ENCODE results near the gene ERCC6L.
"Not testable (repeated sequence)": the region's sequence is repeated elsewhere in the genome, so short reads cannot be mapped to it uniquely, and the experiment has no call there.

Gene ERCC6L

DNA sequence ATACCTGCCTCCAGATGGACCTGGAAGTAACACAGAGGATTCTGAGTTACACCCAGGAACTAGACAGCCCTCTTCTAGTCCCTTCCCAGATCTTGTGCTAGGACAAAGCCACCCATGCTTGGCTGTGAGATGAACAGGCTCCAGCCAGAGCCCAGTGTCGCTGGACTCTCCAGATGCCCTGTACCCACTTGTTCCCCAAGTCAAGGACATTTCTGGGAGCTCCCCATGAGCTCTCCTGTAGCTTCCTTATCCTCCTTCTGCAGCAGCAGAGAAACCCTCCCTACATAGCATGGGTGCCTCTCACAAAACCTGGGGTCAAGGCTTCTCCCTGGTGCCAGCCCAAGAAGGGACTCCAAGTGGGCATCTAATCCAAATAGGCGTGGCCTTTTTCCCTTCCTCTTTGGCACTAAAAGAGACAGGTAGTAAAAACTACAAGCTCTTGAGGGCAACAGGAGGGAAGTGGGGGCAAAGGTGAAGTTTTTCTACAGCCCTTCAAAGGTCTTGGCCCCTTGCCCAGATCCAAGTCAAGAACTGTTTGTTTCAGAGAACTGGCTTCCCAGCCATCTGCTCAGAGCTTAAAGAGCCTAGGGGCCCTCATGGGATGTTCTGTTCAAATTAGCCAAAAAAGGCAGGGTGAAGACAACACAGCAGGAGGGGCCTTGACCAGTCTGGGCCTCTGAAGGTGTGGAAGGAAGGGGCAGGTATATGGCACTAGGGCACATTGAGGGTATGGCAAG, 8.5 kb upstream of the ERCC6L start:
- DNase-seq, result no peak

DNA sequence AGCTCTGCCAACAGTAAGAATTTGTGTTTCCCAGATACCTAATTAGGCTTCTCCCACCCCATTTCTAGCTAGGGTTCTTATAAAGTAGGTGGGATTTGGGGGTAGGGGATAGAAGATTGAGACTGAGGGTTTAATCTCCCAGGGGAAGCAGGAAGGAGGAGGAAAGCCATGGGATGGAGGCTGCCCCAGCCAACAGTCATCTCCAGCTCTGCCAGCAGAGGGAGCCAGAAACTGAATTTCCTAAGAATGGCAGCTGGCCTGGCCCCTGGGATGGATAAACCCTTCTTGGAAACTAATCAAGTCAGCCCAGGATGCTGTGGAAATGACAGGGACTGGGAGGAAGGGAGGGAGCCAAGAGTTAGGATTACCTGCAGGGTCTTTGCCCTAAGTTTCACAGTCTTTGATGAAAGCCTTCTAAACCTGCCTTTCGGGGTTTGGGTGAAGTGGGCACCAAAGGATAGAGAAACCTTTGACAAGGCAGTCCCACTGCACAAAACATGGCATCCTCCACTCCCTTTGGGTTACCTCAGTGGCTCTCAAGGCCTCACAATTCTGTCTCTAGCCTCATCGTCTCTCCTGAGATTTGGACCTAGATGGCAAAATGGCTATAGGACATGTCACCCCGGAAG, 6.7 kb upstream of the ERCC6L start:
- DNase-seq, result peak; percentile 31

DNA sequence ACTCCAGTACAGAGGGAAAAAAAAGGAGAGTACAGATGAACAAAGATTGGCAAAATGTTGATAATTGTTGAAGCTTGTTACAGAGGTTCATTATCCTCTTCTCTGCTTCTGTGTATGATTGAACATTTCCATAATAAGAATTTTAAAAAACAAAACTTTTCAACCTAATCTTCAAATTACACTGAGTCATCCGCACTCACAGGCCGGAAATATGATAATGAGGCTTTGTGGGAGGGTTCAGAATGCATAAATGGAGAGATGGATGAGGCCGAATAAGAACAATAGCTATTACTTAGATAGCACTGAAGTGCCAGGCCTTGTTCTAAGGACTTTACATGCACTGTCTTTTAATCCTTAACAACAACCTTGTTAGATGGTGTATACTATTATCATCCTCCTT, 4.6 kb upstream of the ERCC6L start:
- DNase-seq, result no peak

DNA sequence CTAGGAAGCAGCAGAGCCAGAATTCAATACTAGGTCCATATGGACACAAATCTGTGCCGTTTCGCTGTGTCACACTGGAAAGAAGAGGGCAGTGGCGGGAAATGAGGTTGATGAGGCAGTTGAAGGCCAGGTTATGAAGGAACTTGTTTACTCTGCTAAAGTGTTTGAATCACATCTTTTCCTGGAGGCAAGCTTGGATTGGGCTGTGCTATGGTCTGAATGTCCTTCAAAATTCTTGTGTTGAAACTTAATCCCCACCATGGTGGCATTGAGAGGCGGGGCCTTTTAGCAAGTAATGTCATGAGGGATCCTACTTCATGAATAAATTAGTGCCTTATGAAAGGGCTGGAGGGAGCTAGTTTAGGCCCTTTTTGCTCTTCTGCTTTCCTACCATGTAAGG, 2.1 kb upstream of the ERCC6L start:
- DNase-seq, result no peak

DNA sequence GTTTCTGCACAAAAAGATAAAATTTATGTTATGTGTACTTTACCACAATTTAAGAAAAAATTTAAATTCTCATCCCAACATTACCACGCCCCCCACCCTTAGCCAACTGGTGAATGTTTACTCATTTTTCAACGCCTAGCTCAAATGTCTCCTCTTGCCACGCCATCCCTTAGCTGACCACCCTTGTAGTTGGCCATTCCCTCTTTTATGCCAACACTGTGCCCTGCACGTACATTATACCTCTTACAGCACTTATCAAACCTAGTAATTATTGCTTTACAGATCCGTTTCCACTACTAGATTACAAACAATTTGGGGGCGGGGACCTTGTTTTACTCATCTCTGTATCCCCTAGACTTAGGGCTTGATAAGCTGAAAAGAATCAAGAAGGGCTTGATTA, 644 bp downstream of the ERCC6L start:
- no peak for DNase-seq

DNA sequence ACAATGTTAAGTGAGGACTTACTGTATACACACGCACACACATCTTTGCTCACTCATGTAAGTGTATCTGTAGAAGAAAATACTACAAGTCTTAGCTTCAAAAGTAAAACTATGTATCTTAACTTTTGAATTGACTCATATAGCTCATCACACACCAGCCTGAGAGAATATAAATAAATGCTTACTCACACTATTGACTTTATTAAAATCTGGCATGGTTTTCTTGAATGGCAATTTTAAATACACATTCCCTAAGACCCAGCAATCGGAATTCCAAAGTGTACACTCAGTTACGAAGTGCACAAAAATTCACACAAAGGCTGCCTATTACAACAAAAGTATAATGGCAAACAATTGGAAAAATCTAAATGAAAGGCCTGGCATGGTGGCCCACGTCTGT, 2.0 kb downstream of the ERCC6L start:
- no peak for DNase-seq

DNA sequence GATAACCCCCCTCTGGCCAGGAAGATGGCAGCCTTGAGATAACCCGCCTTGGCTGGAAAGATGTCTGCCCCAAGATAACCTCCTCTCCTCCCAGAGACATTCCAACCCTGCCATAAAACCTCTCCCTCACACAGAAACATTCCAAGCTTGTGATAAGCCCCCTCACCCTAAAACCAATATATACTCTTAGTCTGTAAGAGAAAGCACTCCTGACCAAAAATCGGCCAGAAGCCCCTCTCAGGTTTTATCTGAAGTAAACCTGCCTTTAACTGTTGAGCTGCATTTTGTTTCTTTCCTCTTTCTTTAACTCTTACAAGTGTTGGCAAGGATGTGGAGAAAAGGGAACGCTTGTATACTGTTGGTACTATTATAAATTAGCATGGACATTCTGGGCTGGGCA, 8.5 kb downstream of the ERCC6L start:
- DNase-seq, result no peak

DNA sequence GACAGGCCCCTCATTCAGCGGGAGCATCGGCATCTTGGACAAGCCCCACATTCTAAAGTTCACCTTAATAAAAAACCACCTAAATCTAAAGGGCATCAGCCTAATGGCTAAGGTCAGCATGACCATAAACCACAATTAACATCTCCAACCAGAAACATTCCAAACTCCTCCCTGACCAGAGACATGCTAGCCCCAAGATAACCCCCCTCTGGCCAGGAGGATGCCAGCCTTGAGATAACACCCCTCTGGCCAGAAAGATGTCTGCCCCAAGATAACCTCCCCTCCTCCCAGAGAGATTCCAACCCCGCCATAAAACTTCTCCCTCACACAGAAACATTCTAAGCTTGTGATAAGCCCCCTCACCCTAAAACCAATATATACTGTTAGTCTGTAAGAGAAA, 18.5 kb downstream of the ERCC6L start:
- DNase-seq, result not testable (repeated sequence)

DNA sequence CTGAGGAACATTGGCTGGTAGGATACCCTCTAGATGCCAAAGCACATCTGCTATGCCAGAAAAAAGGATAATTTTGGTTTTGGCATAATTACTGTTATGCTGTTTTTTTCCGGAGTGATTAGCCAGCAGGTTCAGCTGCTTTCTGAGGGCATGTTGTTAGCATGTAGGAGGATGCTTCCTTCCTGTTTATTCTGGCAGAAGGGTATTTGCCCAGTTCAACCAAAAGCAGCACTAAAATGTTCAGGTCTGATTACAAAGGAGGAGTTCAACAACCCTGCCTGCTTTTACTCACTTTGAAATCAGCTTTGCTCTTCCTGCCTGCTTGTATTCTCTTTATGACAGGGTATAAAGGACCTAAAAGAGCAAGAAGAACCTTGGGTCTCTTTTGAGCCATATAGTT, 21.9 kb downstream of the ERCC6L start:
- DNase-seq, result no peak

DNA sequence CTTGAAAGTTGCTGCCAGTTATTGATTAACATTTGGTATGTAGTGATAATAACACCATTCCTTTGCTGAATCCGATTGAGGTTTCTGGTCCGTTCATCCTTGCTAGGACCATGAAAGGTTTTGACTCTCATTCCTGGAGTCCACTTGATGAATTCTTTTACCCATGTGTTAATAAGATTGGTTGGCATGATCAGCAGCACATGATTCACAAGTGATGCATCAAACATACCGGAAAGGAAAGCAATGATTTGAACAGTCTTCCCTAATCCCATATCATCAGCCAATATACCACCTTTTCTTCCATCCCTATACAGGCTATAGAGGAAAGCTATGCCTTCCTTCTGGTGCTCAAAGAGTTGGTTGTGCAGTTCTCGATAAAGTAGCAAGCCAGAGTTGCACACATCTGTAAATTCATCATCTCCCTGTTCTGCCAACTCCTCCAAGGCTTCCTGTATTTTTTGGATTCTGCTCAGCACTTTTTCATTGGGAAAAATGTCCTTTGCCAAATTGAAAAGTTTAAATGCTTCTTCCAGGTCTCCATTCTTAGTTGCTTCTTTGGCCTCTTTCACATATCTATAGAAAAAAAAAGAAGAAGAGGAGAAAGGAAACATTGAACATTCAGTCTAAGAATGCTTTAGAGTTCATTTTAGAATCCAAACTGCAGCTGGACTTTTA, 30.6 kb downstream of the ERCC6L start:
- no peak for DNase-seq

DNA sequence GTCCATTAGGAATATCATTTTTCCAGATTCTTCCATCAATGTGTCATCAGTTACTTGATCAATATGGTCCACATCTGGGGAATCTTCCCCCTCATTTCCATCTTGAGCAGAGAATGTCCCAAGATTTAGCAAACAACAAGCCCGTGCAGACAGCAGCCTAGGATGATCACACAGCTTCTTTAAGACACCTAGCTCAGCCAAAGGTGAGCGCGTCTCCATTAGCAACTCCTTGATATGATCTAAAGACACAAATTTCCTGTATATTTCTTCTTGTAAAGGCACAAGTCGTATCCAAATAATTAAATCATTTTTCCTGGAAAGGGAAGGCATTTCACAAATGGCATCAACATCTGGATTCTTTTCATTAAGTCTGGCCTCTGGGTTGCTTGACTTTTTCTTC, 31.5 kb downstream of the ERCC6L start:
- no peak for DNase-seq

DNA sequence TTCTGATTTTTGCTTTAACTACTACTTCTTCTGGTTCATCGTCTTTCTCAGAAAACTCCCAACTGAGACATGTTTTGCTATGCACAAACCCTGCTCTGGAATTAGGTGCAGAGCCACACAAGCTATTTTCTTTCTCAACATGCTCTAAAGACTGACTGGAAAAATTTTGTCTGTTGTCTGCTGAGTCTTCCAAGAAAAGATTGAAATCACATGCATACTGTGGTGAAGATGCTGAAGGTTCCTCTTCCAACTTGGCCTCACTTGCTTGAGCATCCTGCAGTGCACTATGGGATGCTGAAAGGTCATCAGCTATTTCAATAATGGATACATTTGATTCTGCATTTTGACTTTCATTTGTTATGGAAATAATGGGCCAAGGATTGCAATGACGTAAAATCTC, 33.1 kb downstream of the ERCC6L start:
- no peak for DNase-seq

DNA sequence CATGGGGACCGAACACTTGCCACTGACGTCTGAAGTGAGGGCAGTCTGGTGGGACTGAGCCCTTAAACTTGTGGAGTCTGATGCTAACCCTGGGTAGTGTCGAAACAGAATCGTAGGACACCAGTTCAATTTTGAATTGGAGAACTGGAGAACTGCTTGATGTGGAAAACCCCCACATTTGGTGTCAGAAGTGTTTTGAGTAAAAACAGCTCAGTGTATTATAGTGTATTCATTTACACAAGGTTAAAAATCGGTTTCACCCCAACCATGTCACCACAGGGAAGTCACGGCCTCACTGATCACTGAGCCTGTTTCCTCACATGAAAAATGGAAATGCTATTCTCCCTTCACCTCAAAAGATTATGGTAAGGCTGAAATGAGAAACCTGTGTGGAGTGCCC, 35.4 kb downstream of the ERCC6L start:
- no peak for DNase-seq

DNA sequence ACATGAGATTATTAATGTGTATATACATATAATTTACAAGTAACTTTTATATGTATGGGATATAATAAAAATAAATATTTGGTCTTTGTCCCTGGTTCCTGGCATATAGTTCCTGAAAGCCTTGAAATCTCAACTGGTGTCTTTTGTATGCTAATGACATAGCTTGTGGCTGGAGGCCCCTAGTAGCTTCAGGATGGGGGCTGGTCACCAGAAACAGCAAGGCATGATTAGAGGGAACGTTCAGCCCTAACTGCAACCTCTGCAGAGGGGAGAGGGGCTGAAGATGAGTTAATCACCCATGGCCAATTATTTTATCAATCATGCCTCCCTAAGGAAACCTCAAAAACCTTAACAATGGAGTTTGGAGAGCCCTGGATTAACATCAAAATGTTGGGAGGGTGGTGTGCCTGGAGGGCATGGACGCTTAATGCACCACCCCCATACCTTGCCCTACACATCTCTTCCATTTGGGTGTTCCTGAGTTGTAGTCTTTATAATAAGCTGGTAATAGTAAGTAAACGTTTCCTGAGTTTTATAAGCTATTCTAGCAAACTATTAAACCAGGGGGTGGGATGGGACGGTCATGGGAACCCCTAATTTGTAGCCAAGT, 35.9 kb downstream of the ERCC6L start:
- DNase-seq, result no peak

DNA sequence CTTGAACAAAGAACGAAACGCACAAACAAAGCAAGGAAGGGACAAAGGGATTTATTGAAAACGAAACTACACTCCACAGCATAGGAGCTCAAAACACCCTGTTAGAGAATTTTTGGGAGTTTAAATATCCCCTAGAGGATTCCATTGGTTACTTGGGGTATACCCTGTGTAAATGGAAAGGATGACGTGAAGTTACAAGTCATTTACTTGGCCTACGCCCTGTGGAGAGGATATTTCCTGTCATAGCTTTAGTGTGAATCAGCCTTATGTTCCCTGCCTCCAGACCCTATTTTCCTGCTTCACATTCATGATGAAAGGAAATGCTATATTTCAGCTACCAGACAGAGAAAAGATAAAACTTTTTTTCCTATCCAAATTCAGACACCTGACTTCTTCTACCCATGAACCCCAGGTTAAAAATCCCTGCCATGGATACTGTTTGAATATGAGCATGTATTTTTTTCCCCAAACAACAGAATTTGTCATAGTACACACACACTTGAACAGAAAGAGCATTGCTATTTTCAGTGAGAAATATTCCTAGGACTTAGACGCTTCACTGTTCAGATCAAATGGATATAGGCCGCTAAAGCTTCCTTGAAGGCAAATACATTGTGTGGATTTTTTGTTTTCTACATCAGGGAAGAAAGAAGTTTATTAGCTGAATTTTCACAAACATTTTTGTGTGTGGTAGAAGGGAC, 36.8 kb downstream of the ERCC6L start:
- DNase-seq, result no peak

DNA sequence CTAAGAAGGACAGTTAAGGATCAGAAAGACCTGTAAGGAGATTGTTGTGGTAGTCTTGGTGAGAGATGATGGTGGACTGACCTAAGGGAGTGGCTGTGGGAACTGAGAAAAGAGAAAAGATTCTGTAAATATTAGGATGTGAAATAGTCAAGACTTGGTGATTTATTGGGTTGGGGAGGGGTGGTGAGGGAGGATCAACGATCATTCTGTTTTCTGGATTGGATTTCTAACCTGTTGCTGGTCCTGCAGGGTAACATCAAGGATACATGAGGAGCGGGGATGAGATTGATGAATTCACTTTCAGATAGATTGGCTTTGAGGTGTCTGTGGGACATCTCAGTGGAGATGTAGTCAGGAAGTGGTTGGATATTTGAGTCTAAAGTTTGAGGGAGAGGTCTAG, 55.9 kb downstream of the ERCC6L start:
- no peak for DNase-seq

DNA sequence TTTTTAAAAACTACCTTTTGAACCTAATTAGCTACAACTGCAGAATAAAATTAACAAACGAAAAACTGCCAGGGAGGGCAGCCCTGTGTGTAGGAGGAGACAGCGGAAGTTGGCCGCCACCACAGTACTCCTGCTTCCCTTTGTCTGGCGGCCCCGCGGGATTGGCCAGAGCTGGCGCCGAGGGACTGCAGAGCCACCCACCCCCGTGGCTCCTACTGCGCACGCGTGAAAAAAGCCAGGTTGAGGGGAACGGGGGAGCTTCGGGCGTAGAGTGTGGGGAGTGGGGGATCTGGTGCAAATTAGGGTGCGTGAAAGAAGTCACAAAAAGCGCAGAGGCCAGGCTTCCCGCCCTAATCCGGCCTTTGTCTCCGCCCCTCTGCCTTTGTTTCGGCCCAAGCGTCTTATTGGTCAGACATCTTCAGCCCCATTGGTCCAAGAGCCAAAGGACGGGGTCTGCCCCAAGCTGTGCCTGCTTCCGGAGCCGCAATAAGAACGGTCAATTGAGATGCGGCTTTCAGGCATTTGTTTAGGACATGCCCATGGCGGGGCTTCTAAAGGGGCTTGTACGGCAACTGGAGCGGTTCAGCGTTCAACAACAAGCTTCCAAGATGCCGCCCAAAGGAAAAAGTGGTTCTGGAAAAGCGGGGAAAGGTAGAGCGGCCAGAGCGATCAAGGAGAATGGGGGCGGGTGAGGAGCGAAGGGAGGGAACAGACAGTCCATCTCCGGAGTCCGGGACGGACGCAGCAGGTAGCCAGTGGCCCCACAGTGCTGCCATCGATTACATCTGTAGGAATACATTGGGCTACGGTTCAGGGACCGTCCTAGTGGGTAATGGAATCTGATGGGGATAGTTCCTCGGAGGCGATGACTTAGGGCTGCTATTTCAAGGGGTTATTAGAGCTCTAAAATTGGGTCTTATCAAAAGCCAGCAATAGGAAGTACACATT, 57.4 kb downstream of the ERCC6L start, which contains the start of gene PIN4:
Gene PIN4 (plus strand): TSS at position 580 of the 948 bp plus-strand sequence. CDS start 29 bp downstream, at position 609.
- peak; percentile 84 for DNase-seq

DNA sequence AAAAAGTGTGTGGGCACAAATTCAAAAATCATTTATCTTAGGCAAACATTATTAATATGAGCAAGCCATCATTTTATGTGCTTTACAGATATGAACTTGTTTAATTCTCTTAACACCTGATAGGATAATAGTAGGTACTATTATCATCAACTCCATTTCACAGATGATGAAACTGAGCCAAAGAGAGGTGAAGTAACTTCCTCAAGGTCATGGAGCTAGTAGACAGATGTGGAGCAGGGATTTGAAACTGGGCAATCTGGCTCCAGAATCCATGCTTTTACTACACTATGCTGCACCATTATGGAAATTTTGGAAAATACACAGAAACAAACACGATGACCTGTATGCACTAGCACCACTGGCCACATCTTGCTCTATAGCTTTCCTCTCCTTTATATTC, 58.3 kb downstream of the ERCC6L start:
- DNase-seq, result no peak

DNA sequence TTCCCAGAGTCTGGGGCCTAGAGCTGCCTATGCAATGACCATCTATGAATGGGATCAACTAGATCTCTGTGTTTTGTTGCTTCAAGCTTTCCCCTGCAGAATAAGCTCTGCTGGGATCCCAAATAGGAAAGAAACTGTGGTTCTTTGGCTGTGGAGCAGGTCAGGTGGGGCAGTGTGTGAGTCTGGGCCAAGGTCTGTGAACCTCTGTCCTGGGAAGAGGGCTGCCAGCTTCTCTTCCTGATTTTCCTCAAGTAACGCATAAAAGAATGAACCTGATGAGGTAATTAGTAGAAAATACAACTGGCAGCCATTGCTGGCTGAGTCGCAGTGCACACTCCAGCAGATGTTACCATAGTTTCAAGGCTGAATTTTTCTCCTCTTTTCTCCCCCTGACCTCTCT, 61.8 kb downstream of the ERCC6L start:
- DNase-seq, result no peak

DNA sequence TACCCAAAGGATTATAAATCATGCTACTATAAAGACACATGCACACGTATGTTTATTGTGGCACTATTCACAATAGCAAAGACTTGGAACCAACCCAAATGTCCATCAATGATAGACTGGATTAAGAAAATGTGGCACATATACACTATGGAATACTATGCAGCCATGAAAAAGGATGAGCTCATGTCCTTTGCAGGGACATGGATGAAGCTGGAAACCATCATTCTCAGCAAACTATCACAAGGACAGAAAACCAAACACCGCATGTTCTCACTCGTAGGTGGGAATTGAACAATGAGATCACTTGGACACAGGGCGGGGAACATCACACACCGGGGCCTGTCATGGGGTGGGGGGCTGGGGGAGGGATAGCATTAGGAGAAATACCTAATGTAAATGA, 62.5 kb downstream of the ERCC6L start:
- not testable (repeated sequence) for DNase-seq

DNA sequence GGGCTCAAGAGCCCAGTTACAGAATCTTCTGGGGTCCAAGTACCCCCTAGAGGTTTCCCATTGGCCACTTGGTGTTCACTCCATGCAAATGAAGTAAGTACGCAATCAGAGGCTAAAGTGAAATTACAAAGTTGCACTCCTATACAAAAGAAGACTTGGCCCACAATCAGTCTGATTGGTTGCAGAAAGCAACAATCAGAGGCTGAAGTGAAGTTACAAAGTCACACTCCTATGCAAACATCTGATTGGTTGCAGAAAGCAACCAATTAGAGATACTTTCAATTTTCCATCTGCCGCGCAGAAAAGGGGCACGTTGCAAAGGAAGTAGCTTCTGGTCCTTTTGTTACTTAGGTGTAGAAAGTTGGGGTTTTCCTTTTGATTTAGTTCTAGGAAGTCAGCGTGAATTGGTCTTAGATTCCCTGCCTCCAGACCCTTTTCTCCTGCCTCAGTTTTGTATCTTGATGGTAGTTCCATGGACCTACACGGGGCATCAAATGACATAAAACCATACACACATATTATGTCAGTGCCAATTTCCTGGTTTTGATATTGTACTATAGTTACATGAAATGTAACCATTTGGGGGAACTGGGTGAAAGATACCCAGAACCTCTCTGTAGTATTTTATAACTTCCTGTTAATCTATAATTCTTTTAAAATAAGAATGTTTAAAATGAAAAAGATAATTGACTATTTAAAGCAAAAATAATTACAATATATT, 69.7 kb downstream of the ERCC6L start:
- DNase-seq, result peak; percentile 17

Data from activated naive CD4-positive, alpha-beta T cell treated with anti-CD3 and anti-CD28 coated beads, Interleukin-2, amount 50 U/mL, for 16 hours (primary cell).